CD4-positive, alpha-beta memory T cell (primary cell): ENCODE data around the gene PMIS2. TPM values are rescaled to one million over a fixed set of nuclear protein-coding genes. Genes with fewer than 3 reads are reported as not detected.

Experiments
- CTCF ChIA-PET: fragments of 350-600 bp; sonication (Branson Sonifier 250); formaldehyde crosslinking; loops from one replicate; lab custom pipeline; 2021; ENCODE audit warnings: inconsistent platforms; ENCODE audit not compliant: partially characterized antibody; lab: Charles Lee
- POLR2A ChIA-PET: fragments of 350-600 bp; sonication (Branson Sonifier 250); formaldehyde crosslinking; loops from one replicate; lab custom pipeline; 2021; ENCODE audit not compliant: partially characterized antibody; lab: Charles Lee
- DNase-seq, 5 donors: peaks; one replicate each; pipeline versions ENCODE4 v3.0.0 to v3.0.0-alpha.2; 2020 to 2022; ENCODE audit warnings: mixed read lengths in 1 of 5
- H3K27ac ChIP-seq: one replicate; pipeline ENCODE4 v1.7.0; 2013; ENCODE audit warnings: low read depth, low read length
- H3K27me3 ChIP-seq: 2 replicates; pipeline ENCODE4 v1.7.0; 2013; ENCODE audit warnings: mild to moderate bottlenecking, low read length, moderate library complexity; ENCODE audit not compliant: insufficient read depth
- H3K36me3 ChIP-seq: 2 replicates; pipeline ENCODE4 v1.7.0; 2013; ENCODE audit warnings: mild to moderate bottlenecking, low read length, moderate library complexity; ENCODE audit not compliant: insufficient read depth
- H3K4me1 ChIP-seq: 2 replicates; pipeline ENCODE4 v1.7.0; 2013; ENCODE audit warnings: mild to moderate bottlenecking, low read length, moderate library complexity; ENCODE audit not compliant: insufficient read depth
- H3K4me3 ChIP-seq, 2 donors: one replicate each; pipeline ENCODE4 v1.7.0; 2013; ENCODE audit warnings: low read length in 2 of 2, mild to moderate bottlenecking in 1 of 2
- H3K9me3 ChIP-seq, 2 donors: one replicate each; pipeline ENCODE4 v1.7.0; 2013; ENCODE audit warnings: low read length in 2 of 2, control low read depth in 1 of 2; ENCODE audit not compliant: control insufficient read depth in 1 of 2
- H3K27ac Mint-ChIP-seq, 7 donors: one replicate each; pipeline ENCODE4 v1.8.0; 2020 to 2021; ENCODE audit warnings: mixed read lengths in 7 of 7, mild to moderate bottlenecking in 6 of 7, inconsistent platforms in 3 of 7, moderate library complexity in 3 of 7
- H3K27me3 Mint-ChIP-seq, 2 donors: one replicate each; pipeline ENCODE4 v1.8.0; 2020 to 2021; ENCODE audit warnings: mixed read lengths in 2 of 2
- H3K36me3 Mint-ChIP-seq, 2 donors: one replicate each; pipeline ENCODE4 v1.8.0; 2020 to 2021; ENCODE audit warnings: mixed read lengths in 2 of 2, inconsistent platforms in 1 of 2, mild to moderate bottlenecking in 1 of 2
- H3K4me1 Mint-ChIP-seq, 4 donors: one replicate each; pipeline ENCODE4 v1.8.0; 2020 to 2021; ENCODE audit warnings: mixed read lengths in 4 of 4, mild to moderate bottlenecking in 1 of 4
- H3K4me3 Mint-ChIP-seq, 8 donors: one replicate each; pipeline ENCODE4 v1.8.0; 2020 to 2021; ENCODE audit warnings: mixed read lengths in 8 of 8, mild to moderate bottlenecking in 7 of 8, moderate library complexity in 6 of 8, inconsistent platforms in 3 of 8
- H3K9me3 Mint-ChIP-seq, 8 donors: one replicate each; pipeline ENCODE4 v1.8.0; 2020 to 2021; ENCODE audit warnings: mixed read lengths in 8 of 8, mild to moderate bottlenecking in 5 of 8, inconsistent platforms in 3 of 8, moderate library complexity in 1 of 8
- intact Hi-C: fragments of 100-400 bp; cut with micrococcal nuclease; formaldehyde crosslinking; loops from one replicate; pipeline ENCODE4 v1.15.1; 2023
- polyA plus RNA-seq, 2 donors: library from polyadenylated mRNA; unstranded; fragments of 300-500 nt; fragmentation: Illumina TruSeq; gene quantifications; one replicate each; pipeline ENCODE4 v1.2.3, GENCODE V29; 2021
- total RNA-seq, 2 experiments: library from RNA; stranded (reverse); gene quantifications; one replicate each; pipeline ENCODE4 v1.2.3, GENCODE V29; 2021

The PMIS2 gene
- total and polyA plus RNA-seq, 4 experiments from 2014 or later: not detected

GRCh38 chr19:35561436-35561835 is 24.5 kb upstream of the PMIS2 start:
- Histone ChIP-seq H3K27me3 (peaks cover 5% of the 10 kb centered on the region), H3K36me3 (no peaks in the 10 kb centered on the region), H3K4me3 (no peak overlapping the region), H3K9me3 (no peaks in the 10 kb centered on the region), H3K27ac (no peak overlapping the region), H3K4me1 (peaks cover 12% of the 10 kb centered on the region)
- Mint-ChIP-seq H3K4me3 (no peak overlapping the region), H3K27ac (peak overlapping the region in 1 of 7 donors; percentile 57), H3K4me1 (peaks cover 7 to 13% (median 9%) of the 10 kb centered on the region in 4 donors), H3K9me3 (peaks cover 0 to 2% (median 0%) of the 10 kb centered on the region in 8 donors), H3K36me3 (no peaks in the 10 kb centered on the region), H3K27me3 (peaks cover 35 to 40% of the 10 kb centered on the region in 2 donors)
- ChIA-PET CTCF (no interaction called here), POLR2A (no interaction called here)
- intact Hi-C loops: no loop called here
- DNase-seq: no peak

- Histone ChIP-seq H3K27ac (no peak overlapping the region), H3K9me3 (no peaks in the 10 kb centered on the region), H3K4me1 (peaks cover 12% of the 10 kb centered on the region), H3K27me3 (peaks cover 5% of the 10 kb centered on the region), H3K4me3 (no peak overlapping the region), H3K36me3 (no peaks in the 10 kb centered on the region)
- no peak for DNase-seq
- Mint-ChIP-seq H3K9me3 (peaks cover 0 to 2% (median 0%) of the 10 kb centered on the region in 8 donors), H3K27ac (no peak overlapping the region), H3K4me3 (no peak overlapping the region), H3K4me1 (peaks cover 4 to 10% (median 5%) of the 10 kb centered on the region in 4 donors), H3K36me3 (no peaks in the 10 kb centered on the region), H3K27me3 (peaks cover 41 to 44% of the 10 kb centered on the region in 2 donors)
- CTCF ChIA-PET: no interaction called here
- intact Hi-C loops: no loop called here
- POLR2A ChIA-PET: no interaction called here
Observed at GRCh38 chr19:35562336-35562735, 23.6 kb upstream of the PMIS2 start.

- Histone ChIP-seq H3K27ac (no peak overlapping the region), H3K27me3 (peaks cover 5% of the 10 kb centered on the region), H3K4me1 (peaks cover 11% of the 10 kb centered on the region), H3K4me3 (no peak overlapping the region), H3K36me3 (no peaks in the 10 kb centered on the region), H3K9me3 (no peaks in the 10 kb centered on the region)
- Mint-ChIP-seq H3K9me3 (peaks cover 0 to 2% (median 0%) of the 10 kb centered on the region in 8 donors), H3K27me3 (peaks cover 43 to 44% of the 10 kb centered on the region in 2 donors), H3K36me3 (no peaks in the 10 kb centered on the region), H3K27ac (no peak overlapping the region), H3K4me3 (no peak overlapping the region), H3K4me1 (peaks cover 3 to 9% (median 5%) of the 10 kb centered on the region in 4 donors)
- intact Hi-C loops: no loop called here
- no peak for DNase-seq
- POLR2A ChIA-PET: no interaction called here
- CTCF ChIA-PET: no interaction called here
Observed at GRCh38 chr19:35562776-35563175, 23.2 kb upstream of the PMIS2 start.

- no peaks in the 10 kb centered on the region for H3K9me3 ChIP-seq
- Mint-ChIP-seq H3K4me3 (no peak within 1 kb of the TSS), H3K36me3 (no peaks in the 10 kb centered on the region), H3K27ac (no peak within 1 kb of the TSS), H3K27me3 (peaks cover 42 to 45% of the 10 kb centered on the region in 2 donors), H3K4me1 (peaks cover 2 to 8% (median 4%) of the 10 kb centered on the region in 4 donors), H3K9me3 (peaks cover 0 to 2% (median 0%) of the 10 kb centered on the region in 8 donors)
- no peak for DNase-seq
- ChIA-PET POLR2A (no interaction called here), CTCF (no interaction called here)
- intact Hi-C loops: no loop called here
- no peak within 1 kb of the TSS for H3K27ac ChIP-seq
- H3K4me3 ChIP-seq: no peak within 1 kb of the TSS
- H3K4me1 ChIP-seq: peaks cover 6% of the 10 kb centered on the region
- H3K27me3 ChIP-seq: peaks cover 5% of the 10 kb centered on the region
- H3K36me3 ChIP-seq: no peaks in the 10 kb centered on the region
Observed at GRCh38 chr19:35563207-35563829, 22.7 kb upstream of the PMIS2 start, which contains the start of gene ATP4A. Gene ATP4A, minus strand, starts transcription at chr19:35563658. Its CDS starts 29 bp downstream, at chr19:35563629.

- no peaks in the 10 kb centered on the region for H3K4me1 ChIP-seq
- POLR2A ChIA-PET: no interaction called here
- no peaks in the 10 kb centered on the region for H3K9me3 ChIP-seq
- Mint-ChIP-seq H3K4me3 (no peak overlapping the region), H3K4me1 (no peaks in the 10 kb centered on the region), H3K9me3 (peaks cover 0 to 2% (median 0%) of the 10 kb centered on the region in 8 donors), H3K27ac (no peak overlapping the region), H3K27me3 (peaks cover 35 to 47% of the 10 kb centered on the region in 2 donors), H3K36me3 (no peaks in the 10 kb centered on the region)
- H3K36me3 ChIP-seq: no peaks in the 10 kb centered on the region
- no peaks in the 10 kb centered on the region for H3K27me3 ChIP-seq
- no peak for DNase-seq
- no peak overlapping the region for H3K27ac ChIP-seq
- H3K4me3 ChIP-seq: no peak overlapping the region
- CTCF ChIA-PET: interaction anchor here (1.7 kb wide), 1 partner anchor 17 kb away, joined by 4 read pairs; no protein-coding TSS in a partner anchor
- intact Hi-C loops: no loop called here
Observed at GRCh38 chr19:35565016-35565856, 20.7 kb upstream of the PMIS2 start.

- intact Hi-C loops: no loop called here
- Mint-ChIP-seq H3K36me3 (no peaks in the 10 kb centered on the region), H3K4me3 (no peak overlapping the region), H3K27me3 (peaks cover 30 to 47% of the 10 kb centered on the region in 2 donors), H3K9me3 (peaks cover 0 to 2% (median 0%) of the 10 kb centered on the region in 8 donors), H3K27ac (no peak overlapping the region), H3K4me1 (no peaks in the 10 kb centered on the region)
- Histone ChIP-seq H3K4me3 (no peak overlapping the region), H3K27me3 (no peaks in the 10 kb centered on the region), H3K27ac (no peak overlapping the region), H3K9me3 (no peaks in the 10 kb centered on the region), H3K4me1 (no peaks in the 10 kb centered on the region), H3K36me3 (no peaks in the 10 kb centered on the region)
- no peak for DNase-seq
- ChIA-PET CTCF (interaction anchor here (1.7 kb wide), 1 partner anchor 18 kb away, joined by 4 read pairs; no protein-coding TSS in a partner anchor), POLR2A (no interaction called here)
Observed at GRCh38 chr19:35566738-35567137, 19.2 kb upstream of the PMIS2 start.

- CTCF ChIA-PET: no interaction called here
- no peaks in the 10 kb centered on the region for H3K4me1 Mint-ChIP-seq
- no peak for DNase-seq
- peak overlapping the region in 1 of 7 donors; percentile 66 for H3K27ac Mint-ChIP-seq
- Histone ChIP-seq H3K27ac (no peak overlapping the region), H3K36me3 (no peaks in the 10 kb centered on the region), H3K4me1 (no peaks in the 10 kb centered on the region), H3K9me3 (no peaks in the 10 kb centered on the region), H3K27me3 (no peaks in the 10 kb centered on the region), H3K4me3 (no peak overlapping the region)
- H3K27me3 Mint-ChIP-seq: peaks cover 23 to 37% of the 10 kb centered on the region in 2 donors
- intact Hi-C loops: no loop called here
- peaks cover 0 to 9% (median 4%) of the 10 kb centered on the region in 8 donors for H3K9me3 Mint-ChIP-seq
- POLR2A ChIA-PET: no interaction called here
- H3K36me3 Mint-ChIP-seq: no peaks in the 10 kb centered on the region
- no peak overlapping the region for H3K4me3 Mint-ChIP-seq
Observed at GRCh38 chr19:35569281-35569781, 16.6 kb upstream of the PMIS2 start.
